H1 (cell line): ENCODE results near the gene CACNA1C.

Experiments
- MAX ChIP-seq: IDR thresholded peaks from 2 replicates; pipeline ENCODE4 v1.6.1; 2012; ENCODE audit warnings: inconsistent platforms
- POLR2A ChIP-seq, 2 experiments: IDR thresholded peaks; 1 replicate in 1 of 2; 2 replicates in 1 of 2; pipeline ENCODE4 v1.6.1; 2011; ENCODE audit warnings: low read depth in 2 of 2, low read length in 2 of 2, mild to moderate bottlenecking in 2 of 2; ENCODE audit errors: control extremely low read depth in 1 of 2
- TF ChIP-seq, protein P1 (sequence below), 3 experiments: IDR thresholded peaks; 1 replicate in 2 of 3; 2 replicates in 1 of 3; pipeline versions ENCODE4 v1.5.1 to v1.6.1; 2011; ENCODE audit warnings: low read length in 3 of 3, mild to moderate bottlenecking in 3 of 3, inconsistent platforms in 2 of 3, low read depth in 1 of 3, moderate library complexity in 1 of 3; ENCODE audit not compliant: insufficient read depth in 1 of 3; ENCODE audit errors: control extremely low read depth in 1 of 3

DNA sequence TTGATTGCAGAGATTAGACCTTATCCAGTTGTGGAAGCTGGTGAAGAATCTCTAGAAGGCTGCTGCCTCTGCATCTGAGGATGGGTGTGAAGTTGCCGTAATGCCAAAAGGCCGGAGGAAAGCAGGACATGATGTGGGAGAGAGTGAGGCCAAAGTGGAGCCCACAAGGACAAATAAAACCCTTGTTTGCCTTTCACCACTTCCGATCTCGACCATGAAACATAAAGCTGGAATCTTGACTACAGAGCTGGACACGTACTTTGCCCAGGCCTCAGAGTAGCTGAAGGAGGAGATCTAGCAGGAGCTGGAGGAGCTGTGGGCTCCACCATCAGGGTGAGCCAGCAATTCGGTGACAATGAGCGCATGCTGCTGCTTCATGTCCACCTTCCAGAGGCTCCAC lies 5.0 kb upstream of the CACNA1C start:
- TF ChIP-seq MAX (no peak), POLR2A (IDR thresholded peaks at IDR 0.05; ENCODE audit: control extremely low read depth in 1 of 2, low read depth in 2 of 2, low read length in 2 of 2) (no peak)
- TF ChIP-seq, protein P1, sequence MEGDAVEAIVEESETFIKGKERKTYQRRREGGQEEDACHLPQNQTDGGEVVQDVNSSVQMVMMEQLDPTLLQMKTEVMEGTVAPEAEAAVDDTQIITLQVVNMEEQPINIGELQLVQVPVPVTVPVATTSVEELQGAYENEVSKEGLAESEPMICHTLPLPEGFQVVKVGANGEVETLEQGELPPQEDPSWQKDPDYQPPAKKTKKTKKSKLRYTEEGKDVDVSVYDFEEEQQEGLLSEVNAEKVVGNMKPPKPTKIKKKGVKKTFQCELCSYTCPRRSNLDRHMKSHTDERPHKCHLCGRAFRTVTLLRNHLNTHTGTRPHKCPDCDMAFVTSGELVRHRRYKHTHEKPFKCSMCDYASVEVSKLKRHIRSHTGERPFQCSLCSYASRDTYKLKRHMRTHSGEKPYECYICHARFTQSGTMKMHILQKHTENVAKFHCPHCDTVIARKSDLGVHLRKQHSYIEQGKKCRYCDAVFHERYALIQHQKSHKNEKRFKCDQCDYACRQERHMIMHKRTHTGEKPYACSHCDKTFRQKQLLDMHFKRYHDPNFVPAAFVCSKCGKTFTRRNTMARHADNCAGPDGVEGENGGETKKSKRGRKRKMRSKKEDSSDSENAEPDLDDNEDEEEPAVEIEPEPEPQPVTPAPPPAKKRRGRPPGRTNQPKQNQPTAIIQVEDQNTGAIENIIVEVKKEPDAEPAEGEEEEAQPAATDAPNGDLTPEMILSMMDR (IDR thresholded peaks at IDR 0.05; ENCODE audit: control extremely low read depth in 1 of 3, insufficient read depth in 1 of 3, low read depth in 1 of 3, low read length in 3 of 3) = no peak
